Measurements from ENCODE around the gene SMPD4.
"Not testable (repeated sequence)": the region's sequence is repeated elsewhere in the genome, so short reads cannot be mapped to it uniquely, and the experiment has no call there.

DNA sequence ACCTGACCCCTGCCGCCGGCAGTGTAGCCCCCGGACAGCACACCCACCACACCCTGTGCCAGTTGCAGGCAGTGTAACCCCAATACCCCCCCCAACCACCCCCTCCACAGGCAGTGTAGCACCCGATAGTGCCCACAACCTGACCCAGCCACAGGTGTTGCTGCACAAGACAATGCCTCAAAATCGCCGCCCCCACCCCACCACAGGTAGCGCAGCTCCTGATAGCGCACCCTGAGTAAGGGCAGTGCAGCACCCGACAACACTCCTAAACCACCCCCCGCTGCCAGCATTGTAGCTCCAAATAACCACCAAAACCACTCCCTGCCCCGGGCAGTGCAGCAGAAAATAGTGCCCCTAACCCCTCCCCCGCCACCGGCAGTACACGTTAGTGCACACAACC lies 52.9 kb downstream of the SMPD4 start:
- not testable (repeated sequence) for TF ChIP-seq EZH2 (IDR thresholded peaks at IDR 0.05); POLR2AphosphoS5 (IDR thresholded peaks at IDR 0.05; ENCODE audit: borderline replicate concordance, low read depth, low read length)
